Calu3 (cell line): ENCODE data around the gene NPW. TPM values are rescaled to one million over a fixed set of nuclear protein-coding genes. Genes with fewer than 3 reads are reported as not detected.

Experiments used
- BruUV-seq: library from RNA; stranded (reverse); fragments of 400-500 nt; replicated peaks from 2 replicates; lab custom pipeline; 2021; lab: Mats Ljungman, UMichigan
- CTCF ChIA-PET: fragments of 300-600 bp; sonication (Branson Sonifier 250); formaldehyde crosslinking; loops from one replicate; lab custom pipeline; 2022; ENCODE audit warnings: antibody characterized with exemption; lab: Charles Lee
- DNase-seq: peaks from one replicate; pipeline ENCODE4 v3.0.0; 2022
- H3K27ac Mint-ChIP-seq: one replicate; pipeline ENCODE4 v1.8.0; 2022; ENCODE audit warnings: mixed read lengths; ENCODE audit not compliant: unreplicated experiment
- H3K27me3 Mint-ChIP-seq: one replicate; pipeline ENCODE4 v1.8.0; 2022; ENCODE audit warnings: mixed read lengths; ENCODE audit not compliant: unreplicated experiment
- H3K36me3 Mint-ChIP-seq: one replicate; pipeline ENCODE4 v1.8.0; 2022; ENCODE audit warnings: mild to moderate bottlenecking, moderate library complexity, mixed read lengths; ENCODE audit not compliant: insufficient read depth, unreplicated experiment
- H3K4me1 Mint-ChIP-seq: one replicate; pipeline ENCODE4 v1.8.0; 2022; ENCODE audit warnings: mild to moderate bottlenecking, low read depth, mixed read lengths; ENCODE audit not compliant: unreplicated experiment
- H3K4me3 Mint-ChIP-seq: one replicate; pipeline ENCODE4 v1.8.0; 2022; ENCODE audit warnings: mild to moderate bottlenecking, low read depth, moderate library complexity, mixed read lengths; ENCODE audit not compliant: unreplicated experiment
- H3K9me3 Mint-ChIP-seq: one replicate; pipeline ENCODE4 v1.8.0; 2022; ENCODE audit warnings: low read depth, mixed read lengths; ENCODE audit not compliant: unreplicated experiment
- CTCF ChIP-seq: fragments of 200-600 bp; IDR thresholded peaks from one replicate; pipeline ENCODE4 v1.8.0; 2022; ENCODE audit warnings: antibody characterized with exemption; ENCODE audit not compliant: unreplicated experiment
- intact Hi-C: fragments of 100-400 bp; cut with micrococcal nuclease; formaldehyde crosslinking; loops from one replicate; pipeline ENCODE4 v1.10.0; 2022; ENCODE audit not compliant: unreplicated experiment
- total RNA-seq: library from RNA; stranded (reverse); gene quantifications from 2 replicates; pipeline ENCODE4 v1.2.3, GENCODE V29; 2022

NPW gene
- total RNA-seq, 1 experiment from 2014 or later: 1.5 TPM

DNA sequence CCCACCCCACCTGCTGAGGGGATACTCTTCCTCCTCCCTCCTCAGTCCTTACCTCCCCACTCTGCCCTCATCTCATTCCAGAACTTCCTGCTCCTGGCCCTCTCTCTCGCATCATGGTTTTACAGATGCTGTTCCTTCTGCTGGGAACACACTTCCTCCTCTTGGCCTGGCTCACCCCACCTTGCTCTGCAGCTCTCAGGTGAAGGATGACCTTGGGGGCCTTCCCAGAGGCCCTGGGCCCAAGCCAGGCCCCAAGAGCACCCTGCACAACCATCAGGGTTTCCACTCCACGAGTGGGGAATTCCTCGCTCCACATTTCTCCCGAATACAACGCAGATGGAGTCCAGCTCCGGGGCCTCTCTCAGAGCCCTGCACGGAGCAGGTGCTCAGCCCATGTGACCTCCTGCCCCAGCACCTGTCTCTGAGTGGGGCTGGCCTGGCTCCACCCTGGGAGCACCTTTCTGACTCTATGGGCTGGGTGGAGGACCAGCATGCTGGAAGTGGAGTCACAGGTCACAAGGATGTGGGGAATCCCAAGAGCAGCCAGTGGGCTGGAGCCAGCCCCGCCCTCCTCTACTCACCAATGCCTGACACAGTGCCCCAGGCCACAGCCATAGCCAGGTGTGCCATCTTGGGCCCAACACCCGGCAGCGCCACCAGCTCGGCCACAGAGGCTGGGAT is 23.5 kb downstream of the NPW start:
- intact Hi-C loops: no loop called here

DNA sequence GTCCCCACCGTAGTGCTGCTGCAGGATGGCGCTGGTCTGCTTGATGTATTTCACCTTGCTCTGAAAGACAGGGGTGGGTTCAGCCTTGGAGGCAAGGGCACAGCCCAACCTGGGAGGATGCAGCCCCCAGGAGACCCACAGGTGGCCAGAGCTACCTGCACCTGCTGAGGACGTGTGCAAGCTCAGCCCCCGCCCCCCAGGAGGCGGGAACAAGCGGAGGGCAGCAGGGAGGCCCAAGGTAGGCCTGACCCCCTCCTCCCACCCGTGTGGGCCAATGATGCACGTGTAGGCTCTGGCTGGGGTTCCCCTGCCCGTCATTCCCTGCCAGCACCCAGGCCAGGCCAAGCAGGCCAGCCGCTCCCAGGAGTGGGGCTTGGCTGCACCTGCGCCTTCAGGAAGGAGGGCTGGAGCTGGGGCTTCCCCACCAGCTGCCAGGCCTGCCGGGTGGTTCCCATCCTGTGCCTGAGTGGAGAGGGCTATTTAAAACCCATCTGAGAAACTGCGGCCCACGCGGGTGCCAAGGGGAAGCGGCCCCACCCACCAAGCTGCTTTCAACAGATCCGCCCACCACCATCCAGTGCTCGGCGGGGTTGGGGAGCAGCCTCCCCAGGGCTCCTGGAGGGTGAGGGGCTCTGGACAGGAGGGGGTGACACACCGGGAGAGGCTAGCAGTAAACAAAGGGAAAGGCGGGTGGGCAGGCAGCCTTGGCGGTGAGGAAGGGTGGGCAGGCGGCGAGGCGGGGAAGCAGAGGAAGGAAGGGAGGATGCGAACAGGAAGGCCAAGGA is 24.3 kb downstream of the NPW start:
- H3K4me1 Mint-ChIP-seq: peaks cover 41% of the 10 kb centered on the region
- CTCF ChIA-PET: no interaction called here
- no peak for DNase-seq
- H3K27ac Mint-ChIP-seq: no peak overlapping the region
- no peak overlapping the region for H3K4me3 Mint-ChIP-seq
- intact Hi-C loops: no loop called here
- no peaks in the 10 kb centered on the region for H3K9me3 Mint-ChIP-seq
- no peaks in the 10 kb centered on the region for H3K27me3 Mint-ChIP-seq
- H3K36me3 Mint-ChIP-seq: peaks cover 45% of the 10 kb centered on the region
- no peak for TF ChIP-seq CTCF
- BruUV-seq: no TSS peak

More for the DNA sequence above, 23.5 kb downstream of the NPW start:
- Mint-ChIP-seq H3K9me3 (no peaks in the 10 kb centered on the region), H3K36me3 (peaks cover 42% of the 10 kb centered on the region), H3K4me1 (peaks cover 35% of the 10 kb centered on the region), H3K27ac (no peak overlapping the region), H3K27me3 (no peaks in the 10 kb centered on the region), H3K4me3 (no peak overlapping the region)
- no peak for TF ChIP-seq CTCF
- no peak for DNase-seq
- CTCF ChIA-PET: interaction anchor here (0.6 kb wide), 1 partner anchor 154 kb away, joined by 3 read pairs; no protein-coding TSS in a partner anchor
- no TSS peak for BruUV-seq

DNA sequence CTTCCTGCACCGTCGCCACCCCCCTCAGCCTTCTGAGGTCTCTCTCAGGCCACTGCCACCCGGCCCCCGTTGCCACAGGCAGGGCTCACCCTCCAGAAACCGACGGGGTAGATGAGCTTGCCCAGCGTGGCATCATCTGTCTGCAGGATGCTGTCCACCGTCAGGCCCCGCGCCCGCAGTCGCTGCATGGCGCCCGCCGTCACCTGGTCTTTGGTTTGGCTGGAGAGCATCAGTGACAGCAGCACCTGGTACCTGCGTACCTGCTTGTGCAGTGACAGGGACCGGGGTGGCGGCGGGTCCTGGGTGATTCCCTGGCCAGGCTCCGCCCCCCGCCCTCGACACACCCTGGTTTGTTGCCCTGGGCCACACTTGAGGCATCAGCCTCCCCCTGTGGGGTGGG is 25.0 kb downstream of the NPW start:
- Mint-ChIP-seq H3K4me3 (no peak overlapping the region), H3K4me1 (peaks cover 42% of the 10 kb centered on the region), H3K27me3 (no peaks in the 10 kb centered on the region), H3K9me3 (no peaks in the 10 kb centered on the region), H3K36me3 (peaks cover 43% of the 10 kb centered on the region), H3K27ac (no peak overlapping the region)
- intact Hi-C loops: no loop called here
- CTCF ChIA-PET: no interaction called here
- DNase-seq: no peak
- BruUV-seq: no TSS peak
- no peak for TF ChIP-seq CTCF

DNA sequence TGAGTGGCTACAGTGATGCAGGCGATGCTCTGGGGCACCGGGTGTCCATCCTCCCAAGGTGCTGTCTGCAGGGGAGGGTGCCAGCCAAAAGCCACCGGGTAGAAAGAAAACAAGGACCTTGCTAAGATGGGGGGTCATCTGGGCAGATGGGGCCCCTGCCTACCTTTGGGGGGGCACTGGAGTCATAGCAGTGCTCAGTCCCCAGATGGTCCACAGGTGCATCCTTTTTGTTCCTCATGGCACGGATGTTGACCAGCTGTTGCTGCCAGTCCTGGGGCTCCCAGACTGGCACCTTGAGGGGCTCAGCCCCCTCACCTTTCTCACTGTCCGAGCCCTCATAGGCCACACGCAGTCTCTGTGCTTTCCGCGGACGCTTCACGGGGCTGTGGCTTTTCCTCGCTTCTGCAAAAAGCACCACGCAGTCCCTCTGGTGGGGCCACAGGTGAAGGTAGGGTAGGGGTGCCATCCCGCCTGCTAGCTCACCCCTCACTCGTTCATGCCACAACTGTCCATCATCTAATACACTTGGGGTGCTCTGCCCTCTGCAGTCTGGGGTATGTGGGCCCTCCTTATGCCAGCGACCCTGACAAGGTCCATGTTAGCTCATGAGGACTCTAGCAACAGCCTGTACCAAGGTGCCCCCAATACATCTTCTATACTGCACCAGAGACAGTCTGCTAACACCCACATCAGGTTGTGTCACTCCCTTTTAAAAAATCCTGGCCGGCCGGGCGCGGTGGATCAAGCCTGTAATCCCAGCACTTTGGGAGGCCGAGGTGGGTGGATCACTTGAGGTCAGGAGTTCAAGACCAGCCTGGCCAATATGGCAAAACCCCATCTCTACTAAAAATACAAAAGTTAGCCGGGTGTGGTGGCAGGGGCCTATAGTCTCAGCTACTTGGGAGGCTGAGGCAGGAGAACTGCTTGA is 26.6 kb downstream of the NPW start:
- peaks cover 45% of the 10 kb centered on the region for H3K36me3 Mint-ChIP-seq
- peak overlapping the region; percentile 75 for H3K4me3 Mint-ChIP-seq

More for the DNA sequence above, 26.6 kb downstream of the NPW start:
- TF ChIP-seq CTCF: no peak
- Mint-ChIP-seq H3K27ac (peak overlapping the region; percentile 11), H3K4me1 (peaks cover 32% of the 10 kb centered on the region), H3K27me3 (no peaks in the 10 kb centered on the region), H3K9me3 (no peaks in the 10 kb centered on the region)
- intact Hi-C loops: no loop called here
- BruUV-seq: no TSS peak
- DNase-seq: no peak
- CTCF ChIA-PET: interaction anchor here (1.2 kb wide), 2 partner anchors 19 to 75 kb away, joined by 4 read pairs; no protein-coding TSS in a partner anchor
